GM18520 (cell line): Measurements from ENCODE around the gene UBA3.

Experiments used
- ATAC-seq: cut with Tn5 transposase; IDR thresholded peaks from one replicate; pipeline ENCODE4 v1.9.1; 2021; ENCODE audit not compliant: unreplicated experiment

Gene UBA3

GRCh38 chr3:69012800-69013252 is 67.3 kb downstream of the UBA3 start:
- ATAC-seq = peak; percentile 23

GRCh38 chr3:69012100-69012799 is 67.9 kb downstream of the UBA3 start:
- ATAC-seq = no peak

GRCh38 chr3:69011096-69011730 is 69.0 kb downstream of the UBA3 start:
- no peak for ATAC-seq

GRCh38 chr3:69009559-69010410 is 70.4 kb downstream of the UBA3 start:
- no peak for ATAC-seq

- ATAC-seq = peak; percentile 33
Measured at GRCh38 chr3:69008980-69009379, 71.2 kb downstream of the UBA3 start.

- ATAC-seq = no peak
Measured at GRCh38 chr3:69005791-69006482, 74.2 kb downstream of the UBA3 start.

GRCh38 chr3:69005071-69005790 is 74.9 kb downstream of the UBA3 start:
- ATAC-seq = no peak
